DLD1 (cell line): ENCODE data around the gene THUMPD1.
"Not testable (repeated sequence)": the region's sequence is repeated elsewhere in the genome, so short reads cannot be mapped to it uniquely, and the experiment has no call there.

ENCODE experiments used
- in situ Hi-C: cut with HindIII; loops from 2 replicates; pipeline ENCODE4 v1.10.0; 2017; ENCODE audit warnings: low sequenced_read_pairs

The THUMPD1 gene, protein sequence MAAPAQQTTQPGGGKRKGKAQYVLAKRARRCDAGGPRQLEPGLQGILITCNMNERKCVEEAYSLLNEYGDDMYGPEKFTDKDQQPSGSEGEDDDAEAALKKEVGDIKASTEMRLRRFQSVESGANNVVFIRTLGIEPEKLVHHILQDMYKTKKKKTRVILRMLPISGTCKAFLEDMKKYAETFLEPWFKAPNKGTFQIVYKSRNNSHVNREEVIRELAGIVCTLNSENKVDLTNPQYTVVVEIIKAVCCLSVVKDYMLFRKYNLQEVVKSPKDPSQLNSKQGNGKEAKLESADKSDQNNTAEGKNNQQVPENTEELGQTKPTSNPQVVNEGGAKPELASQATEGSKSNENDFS

DNA sequence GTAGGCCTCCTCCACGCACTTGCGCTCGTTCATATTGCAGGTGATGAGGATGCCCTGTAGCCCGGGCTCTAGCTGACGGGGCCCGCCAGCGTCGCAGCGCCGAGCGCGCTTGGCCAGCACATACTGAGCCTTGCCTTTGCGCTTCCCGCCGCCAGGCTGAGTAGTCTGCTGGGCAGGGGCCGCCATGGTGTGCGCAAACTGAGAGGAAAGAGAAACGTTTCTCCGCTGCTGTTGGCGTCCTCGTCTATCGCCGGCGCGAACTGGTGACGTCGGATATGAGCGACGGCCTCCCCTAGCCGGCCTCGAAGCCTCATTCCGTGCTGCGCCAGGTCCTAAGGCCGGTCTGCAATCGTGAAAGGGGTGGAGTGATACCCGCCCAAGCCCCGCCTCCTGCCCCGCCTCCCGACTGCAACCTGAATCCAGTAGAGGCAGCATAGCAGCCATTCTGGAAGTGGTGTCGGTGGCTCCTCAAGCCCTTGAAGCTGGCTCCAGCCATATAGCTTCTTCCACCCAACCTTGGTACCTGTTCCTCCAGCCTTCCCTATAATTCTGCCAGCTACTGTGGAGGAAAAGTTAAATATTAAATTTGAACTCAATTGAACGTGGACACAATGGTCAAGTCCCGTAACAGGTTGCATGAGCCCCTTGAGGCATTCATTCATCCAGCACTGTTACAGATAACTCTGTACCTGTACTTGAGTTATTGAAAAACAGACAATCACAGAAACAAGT, at the start of gene THUMPD1:
THUMPD1 (minus strand) TSS at position 265 of the 732 bp plus-strand sequence; CDS start at position 186, 79 bp downstream.
- in situ Hi-C loops, result no loop called here

DNA sequence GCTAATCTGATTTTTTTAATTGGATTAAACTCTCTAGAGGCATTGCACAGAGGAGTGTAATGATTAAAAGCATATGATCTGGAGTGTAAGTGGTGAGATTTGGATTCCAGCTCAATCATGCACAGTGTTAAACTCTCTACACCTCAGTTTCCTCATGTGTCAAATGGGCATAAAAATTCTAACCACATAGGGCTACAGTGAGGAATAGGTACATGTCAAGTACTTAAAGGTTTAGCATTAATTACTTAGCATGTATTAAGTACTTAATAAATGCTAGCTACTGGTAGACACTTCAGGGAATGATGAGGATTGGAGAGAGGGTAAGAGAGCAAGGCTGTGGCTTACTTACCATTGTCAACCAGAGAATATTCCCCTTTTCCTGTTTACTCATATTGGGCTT, 47.5 kb upstream of the THUMPD1 start:
- in situ Hi-C loops, result no loop called here

DNA sequence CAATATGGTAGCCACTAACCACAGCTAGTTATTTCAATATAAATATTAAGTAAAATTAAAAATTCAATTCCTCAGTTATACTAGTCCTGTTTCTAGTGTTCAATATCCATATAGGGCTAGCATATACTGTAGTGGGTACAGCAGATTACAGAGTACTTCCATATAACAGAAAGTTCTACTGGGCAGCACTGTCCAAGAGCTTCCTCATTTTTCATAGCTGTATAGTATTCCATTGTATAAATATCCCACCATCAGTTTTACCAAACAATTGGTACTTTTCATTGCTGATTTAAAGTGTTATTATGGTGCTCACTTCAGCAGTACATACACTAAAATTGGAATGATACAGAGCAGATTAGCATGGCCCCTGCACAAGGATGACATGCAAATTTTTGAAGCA, 42.6 kb upstream of the THUMPD1 start:
- in situ Hi-C loops, result no loop called here

DNA sequence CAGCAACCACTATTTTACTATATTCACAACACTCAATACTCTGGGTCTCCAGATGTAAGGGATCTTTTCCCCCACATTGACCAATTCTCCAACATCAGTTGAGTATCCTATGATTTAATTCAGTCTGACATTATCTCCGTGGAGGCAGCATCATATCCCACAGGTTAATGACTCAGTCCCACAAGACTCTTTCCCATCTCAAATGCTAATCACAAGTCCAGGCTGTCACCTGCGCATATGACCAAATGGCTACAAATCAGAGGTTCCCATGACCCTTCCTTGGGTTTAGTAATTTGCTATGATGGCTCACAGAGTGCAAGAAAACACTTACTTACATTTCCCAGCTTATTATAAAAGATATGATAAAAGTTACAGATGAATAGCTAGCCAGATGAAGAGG, 40.9 kb upstream of the THUMPD1 start:
- in situ Hi-C loops, result no loop called here

DNA sequence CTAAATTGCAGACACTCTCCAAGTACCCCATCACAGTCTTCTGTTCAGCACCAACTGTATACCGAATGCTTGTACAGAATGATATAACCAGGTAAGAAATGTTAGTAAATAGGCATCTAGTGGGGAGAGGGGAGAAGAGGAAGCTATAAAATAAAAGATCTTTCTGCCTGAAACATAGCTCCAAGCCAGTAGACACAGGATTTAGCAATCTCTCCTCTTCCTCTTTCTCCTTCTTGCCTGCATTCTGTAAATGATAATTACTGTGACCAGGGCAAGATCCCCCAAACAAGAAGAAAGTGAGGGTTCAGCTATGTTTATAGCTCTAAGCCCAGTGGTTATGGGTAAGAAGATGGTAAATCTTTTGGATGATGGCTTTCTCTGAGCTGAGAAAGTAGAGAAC, 40.1 kb upstream of the THUMPD1 start:
- in situ Hi-C loops, result no loop called here

DNA sequence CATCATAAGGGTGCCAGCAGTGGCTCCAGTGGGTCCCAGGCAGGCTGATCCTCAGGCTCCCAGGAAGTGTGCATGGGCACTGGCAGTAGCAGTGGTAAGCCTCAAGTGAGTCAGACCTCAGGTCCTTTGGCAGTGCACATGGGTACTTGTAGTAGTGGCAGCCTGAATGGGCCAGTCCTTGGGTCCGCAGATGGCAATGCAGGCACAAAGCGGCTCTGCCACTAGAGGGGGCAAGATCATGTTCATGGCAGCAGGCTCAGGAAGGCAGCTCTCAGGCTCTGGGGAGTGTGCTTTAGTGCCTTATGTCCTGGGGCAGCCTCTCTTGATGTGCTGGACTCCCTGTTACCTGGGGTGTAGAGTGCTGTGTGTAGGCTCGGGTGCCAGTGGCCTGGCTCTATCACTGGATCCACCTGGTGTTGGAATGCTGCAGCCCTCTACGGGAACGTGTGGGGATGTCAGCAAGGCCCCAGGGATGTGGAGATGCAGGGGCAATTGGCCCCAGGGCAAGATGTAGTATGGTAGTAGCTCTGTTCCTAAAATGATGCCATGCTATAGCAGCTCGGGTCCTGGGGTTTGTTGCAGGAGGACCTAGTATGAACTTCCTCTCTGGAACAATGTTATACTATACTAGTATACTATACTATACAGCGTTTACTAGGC, 33.2 kb upstream of the THUMPD1 start:
- in situ Hi-C loops, result loop anchor here (10.0 kb wide), 1 partner anchor 70 kb away; no protein-coding TSS in a partner anchor

DNA sequence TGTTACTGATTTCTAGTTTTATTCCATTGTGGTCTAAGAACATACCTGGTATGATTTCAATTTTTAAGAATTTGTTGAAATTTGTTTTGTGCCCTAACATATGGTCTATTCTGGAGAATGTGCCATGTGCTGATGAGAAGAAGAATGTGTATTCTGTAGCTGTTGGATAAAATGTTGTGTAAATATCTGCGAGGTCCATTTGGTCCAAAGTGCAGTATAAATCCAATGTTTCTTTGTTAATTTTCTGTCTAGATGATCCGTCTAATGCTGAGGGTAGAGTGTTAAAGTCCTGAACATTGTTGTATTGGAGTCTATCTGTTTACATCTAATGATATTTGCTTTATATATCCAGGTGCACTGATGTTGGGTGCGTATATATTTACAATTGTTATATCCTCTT, 32.1 kb upstream of the THUMPD1 start:
- in situ Hi-C loops, result loop anchor here (10.0 kb wide), 1 partner anchor 71 kb away; no protein-coding TSS in a partner anchor

DNA sequence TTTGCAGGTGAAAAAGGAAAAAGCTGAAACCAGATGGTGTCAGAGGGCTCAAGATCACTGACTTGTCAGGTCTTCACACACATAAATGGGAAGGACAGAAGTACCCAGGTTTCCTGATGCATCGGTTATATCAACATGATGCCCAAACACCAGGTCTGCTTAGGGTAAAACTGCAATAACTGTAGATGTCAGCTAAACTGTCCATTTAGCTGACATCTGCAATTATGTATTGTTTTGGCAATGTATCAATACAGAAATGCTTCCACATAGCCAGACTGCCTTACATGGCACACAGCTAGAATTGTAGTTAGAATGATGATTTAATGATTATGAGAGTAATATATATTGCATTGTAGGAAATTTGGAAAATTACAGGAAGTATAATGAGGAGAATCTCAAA, 27.2 kb upstream of the THUMPD1 start:
- in situ Hi-C loops, result no loop called here

DNA sequence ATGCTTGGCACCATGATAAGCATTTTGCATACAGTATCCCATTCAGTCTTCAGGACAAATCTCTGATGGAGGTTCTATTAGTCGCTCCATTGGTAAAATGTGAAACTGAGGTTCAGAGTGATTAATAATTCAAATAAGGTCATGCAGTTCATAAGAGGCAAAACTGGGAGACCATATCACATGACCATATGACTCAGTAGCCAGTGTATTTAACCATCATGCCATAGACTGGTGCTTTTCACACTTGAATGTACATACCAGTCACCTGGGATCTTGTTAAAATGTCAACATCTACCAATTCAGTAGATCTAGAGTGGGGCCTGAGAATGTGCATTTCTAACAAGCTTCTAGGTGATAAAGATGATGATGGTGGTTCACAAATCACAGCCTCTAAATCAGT, 26.5 kb upstream of the THUMPD1 start:
- in situ Hi-C loops, result no loop called here

DNA sequence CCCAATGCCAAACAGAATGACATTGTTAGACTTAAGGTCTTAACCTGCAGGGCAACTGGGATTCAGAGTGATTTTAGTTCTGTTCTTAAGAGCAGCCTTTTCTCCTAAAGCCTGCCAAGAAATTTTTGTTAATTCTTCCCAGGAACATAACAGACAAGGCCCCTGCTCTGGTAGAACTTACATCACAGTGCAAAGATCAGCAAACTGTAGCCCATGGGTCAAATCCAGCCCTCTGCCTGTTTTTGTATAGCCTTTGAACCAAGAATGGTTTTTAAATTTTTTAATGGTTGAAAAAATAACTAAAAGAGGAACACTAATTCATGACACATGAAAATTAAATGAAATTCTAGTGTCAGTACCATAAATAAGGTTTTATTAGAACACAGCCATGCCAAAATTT, 26.0 kb upstream of the THUMPD1 start:
- in situ Hi-C loops, result no loop called here

DNA sequence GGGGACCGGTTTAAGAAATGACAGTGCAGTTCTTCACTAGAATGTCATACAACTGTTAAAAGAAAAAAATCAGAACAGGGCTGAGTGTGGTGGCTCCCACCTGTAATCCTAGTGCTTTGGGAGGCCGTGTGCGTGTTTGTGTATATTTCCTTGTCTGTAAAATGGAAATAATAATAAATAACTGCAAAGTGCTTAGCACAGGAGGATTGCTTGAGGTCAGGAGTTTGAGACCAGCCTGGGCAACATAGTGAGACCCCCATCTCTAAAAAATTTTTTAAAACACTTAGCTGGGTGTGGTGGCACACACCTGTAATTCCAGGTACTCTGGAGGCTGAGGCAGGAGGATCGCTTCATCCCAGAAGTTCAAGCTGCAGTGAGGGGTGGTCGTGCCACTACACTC, 24.7 kb upstream of the THUMPD1 start:
- in situ Hi-C loops, result no loop called here

DNA sequence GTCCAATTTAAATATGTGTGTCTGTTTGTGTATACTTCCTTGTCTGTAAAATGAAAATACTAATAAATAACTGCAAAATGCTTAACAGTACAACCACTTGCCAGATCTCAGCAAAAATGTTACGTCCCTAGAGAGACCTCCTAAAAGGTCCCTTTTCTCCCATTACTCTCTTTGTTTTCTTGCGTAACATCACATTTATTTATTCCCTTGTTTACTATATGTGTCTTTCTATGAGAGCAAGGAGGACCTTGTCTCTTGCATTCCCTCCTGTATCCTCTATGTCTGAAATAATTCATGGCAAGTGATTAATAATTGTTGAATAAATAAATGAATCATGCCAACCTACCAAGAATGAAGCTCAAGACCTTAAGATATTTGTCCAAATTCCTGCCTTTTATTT, 24.1 kb upstream of the THUMPD1 start:
- in situ Hi-C loops, result no loop called here

DNA sequence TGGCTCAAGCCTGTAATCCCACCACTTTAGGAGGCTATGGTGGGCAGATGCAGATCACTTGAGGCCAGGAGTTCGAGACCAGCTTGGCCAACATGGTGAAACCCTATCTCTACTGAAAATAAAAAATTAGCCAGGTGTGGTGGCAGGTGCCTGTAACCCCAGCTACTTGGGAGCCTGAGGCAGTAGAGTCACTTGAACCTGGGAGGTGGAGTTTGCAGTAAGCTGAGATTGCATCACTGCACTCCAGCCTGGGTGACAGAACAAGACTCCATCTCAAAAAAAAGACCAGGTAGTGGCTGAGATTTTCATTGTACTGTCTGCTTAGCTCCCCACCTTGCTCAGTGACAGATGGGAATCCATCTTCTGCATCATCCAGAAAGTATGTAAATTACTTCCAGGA, 22.8 kb upstream of the THUMPD1 start:
- in situ Hi-C loops, result not testable (repeated sequence)

DNA sequence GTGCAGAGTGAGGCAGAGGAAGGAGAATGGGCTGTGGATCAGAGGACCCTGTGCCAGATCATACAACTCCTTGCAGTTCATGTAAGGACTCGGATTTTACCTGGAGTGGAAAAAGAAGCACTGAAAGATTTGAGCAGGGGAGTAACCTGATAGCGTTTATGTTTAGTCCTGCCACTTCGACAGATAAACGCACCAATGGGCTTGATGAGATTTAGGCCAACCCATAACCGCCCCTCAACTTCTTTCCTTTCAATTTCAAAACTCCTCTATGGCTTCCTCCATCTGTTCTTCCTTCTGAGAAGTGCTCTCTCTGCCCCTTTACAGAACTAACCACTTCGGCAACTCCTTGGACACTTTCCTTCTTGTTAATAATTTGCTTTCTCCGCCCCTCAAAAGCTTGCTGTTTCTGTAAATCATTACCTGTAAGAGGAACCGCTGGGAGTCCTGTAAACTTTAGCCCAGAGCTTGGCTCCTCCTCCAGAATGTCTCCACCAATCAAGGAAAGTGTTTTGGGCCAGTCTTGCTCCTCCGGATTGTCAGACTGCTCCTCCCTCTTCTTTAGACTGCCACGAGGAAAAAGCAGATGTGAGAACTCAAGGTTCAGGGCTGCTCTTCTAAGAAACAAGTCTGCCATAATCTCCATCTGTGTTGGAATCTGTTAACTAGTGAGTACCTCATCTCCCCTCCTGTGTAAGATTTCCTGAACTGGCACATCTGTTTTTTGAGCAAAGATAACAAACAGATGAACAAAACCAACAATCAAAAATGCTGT, 22.0 kb upstream of the THUMPD1 start, which contains the start of gene ACSM3:
ACSM3 (plus strand) TSS at position 554 of the 772 bp plus-strand sequence. CDS start 6,021 bp downstream, outside the sequence.
- in situ Hi-C loops, result no loop called here

DNA sequence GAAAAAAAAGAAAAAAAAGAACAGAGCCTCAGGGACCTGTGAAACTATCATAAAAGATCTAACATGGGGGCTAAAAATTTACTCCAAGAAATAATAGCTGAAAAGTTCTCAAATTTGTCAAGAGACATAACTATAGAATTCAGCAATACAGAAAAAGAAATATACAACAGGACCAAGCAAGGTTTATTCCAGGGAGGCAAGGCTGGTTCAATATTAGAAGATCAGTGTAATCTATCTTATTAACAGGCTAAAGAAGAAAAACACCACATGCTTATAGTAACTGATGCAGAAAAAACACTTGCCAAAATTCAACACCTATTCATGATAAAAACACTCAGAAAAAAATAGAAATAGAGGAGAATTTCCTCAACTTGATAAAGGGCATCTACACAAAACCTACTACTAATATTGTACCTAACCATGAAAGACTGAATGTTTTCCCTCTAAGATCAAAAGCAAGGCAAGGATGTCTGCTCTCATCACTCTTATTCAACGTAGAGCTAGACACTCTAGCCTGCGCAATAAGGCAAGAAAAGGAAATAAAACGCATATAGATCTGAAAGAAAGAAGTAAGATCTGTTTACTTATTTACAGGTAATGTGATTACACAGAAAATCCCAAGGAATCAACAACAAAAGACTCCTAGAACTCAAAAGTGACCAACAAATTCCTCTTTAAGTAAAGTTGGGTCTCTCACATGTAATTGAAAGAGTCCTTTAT, 20.9 kb upstream of the THUMPD1 start:
- in situ Hi-C loops, result no loop called here

DNA sequence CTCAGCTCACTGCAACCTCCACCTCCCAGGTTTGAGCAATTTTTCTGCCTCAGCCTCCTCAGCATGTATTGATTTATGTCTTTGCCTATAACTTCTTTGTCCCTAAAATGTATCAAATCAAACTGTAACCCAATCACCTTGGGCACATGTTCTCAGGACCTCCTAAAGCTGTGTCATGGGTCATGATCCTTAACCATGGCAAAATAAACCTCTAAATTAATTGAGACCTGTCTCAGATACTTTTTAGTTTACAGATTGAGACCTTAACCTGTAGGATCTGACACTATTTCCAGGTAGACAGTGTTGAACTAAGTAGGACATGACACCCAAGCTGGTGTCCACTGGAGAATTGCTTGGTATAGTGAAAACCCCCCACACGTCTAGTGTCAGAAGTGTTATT, 19.6 kb upstream of the THUMPD1 start:
- in situ Hi-C loops, result no loop called here

DNA sequence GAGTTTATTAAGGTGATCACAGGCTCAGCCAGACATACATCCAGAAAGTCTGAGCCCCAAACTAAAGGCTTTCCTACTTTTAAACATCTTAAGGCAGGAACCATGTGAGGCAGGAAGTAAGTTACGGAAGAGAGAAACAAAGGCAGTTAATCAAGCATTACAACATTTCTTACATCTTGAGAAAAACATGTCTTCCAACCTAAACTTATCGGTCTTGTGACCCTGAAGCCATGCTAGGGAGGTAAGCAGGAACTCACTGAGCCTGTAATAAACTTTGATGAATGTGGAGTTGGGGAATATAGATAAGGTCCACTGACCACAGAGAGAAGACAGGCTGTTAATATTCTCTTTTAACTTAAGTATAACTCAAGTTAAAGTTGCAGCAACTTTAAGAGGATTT, 18.7 kb upstream of the THUMPD1 start:
- in situ Hi-C loops, result no loop called here

DNA sequence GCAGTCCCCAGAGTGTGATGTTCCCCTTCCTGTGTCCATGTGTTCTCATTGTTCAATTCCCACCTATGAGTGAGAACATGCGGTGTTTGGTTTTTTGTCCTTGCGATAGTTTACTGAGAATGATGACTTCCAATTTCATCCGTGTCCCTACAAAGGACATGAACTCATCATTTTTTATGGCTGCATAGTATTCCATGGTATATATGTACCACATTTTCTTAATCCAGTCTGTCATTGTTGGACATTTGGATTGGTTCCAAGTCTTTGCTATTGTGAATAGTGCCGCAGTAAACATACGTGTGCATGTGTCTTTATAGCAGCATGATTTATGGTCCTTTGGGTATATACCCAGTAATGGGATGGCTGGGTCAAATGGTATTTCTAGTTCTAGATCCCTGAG, 14.2 kb upstream of the THUMPD1 start:
- in situ Hi-C loops, result not testable (repeated sequence)

DNA sequence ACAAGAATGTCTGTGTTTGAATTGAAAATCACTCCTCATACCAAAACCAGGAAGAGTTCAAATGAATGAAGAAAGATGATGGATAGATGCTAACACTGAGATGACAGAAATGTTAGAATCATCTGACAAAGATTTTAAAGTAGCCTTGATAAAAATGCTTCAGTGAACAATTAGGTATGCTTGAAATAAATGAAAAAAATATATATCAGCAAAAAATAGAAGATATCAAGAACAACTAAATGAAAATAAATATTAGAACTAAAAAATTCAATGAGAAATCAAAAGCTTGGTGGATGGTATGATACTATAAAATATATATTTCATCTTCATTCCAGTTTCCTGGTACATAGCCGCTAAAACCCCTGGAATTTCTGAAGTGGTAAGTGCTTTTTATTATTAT, 13.6 kb upstream of the THUMPD1 start:
- in situ Hi-C loops, result no loop called here

DNA sequence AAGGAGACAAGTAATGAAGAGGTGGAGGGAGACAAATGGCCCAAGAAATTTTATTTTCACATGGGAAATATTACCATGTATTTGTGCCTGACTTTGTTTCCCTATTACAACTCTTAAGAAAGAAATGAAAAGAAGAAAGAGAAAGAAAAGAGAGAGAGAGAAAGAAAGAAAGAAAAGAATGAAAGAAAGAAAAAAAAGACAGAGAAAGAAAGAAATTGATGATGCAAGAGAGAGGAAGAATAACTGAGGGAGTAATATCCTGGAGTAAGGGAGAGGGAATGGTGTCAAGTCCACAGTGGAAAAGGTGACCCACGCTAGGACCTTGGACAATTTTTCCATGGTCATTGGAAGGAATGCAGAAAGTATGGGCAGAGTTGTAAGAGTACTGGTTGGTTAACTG, 12.1 kb upstream of the THUMPD1 start:
- in situ Hi-C loops, result no loop called here
